ENCODE data around the gene MOB3B.

- no peak for TF ChIP-seq CTCF (IDR thresholded peaks at IDR 0.05)
- TF ChIP-seq POLR2AphosphoS5 (IDR thresholded peaks at IDR 0.05) = no peak
These were observed 198.2 kb downstream of the MOB3B start for GRCh38 chr9:27331393-27331792.
